WERI-Rb-1 (cell line): Measurements from ENCODE around the gene BPIFB3.
"Not testable (repeated sequence)": the region's sequence is repeated elsewhere in the genome, so short reads cannot be mapped to it uniquely, and the experiment has no call there.

Source experiments
- DNase-seq: peaks from one replicate; pipeline ENCODE4 v3.0.0-alpha.2; 2020
- H3K27ac ChIP-seq: fragments of 250-450 bp; sonication (Bioruptor Pico); 2 replicates; pipeline ENCODE4 v1.5.1; 2020; ENCODE audit warnings: mild to moderate bottlenecking, moderate library complexity
- H3K27me3 ChIP-seq: fragments of 250-450 bp; sonication (Bioruptor Pico); 2 replicates; pipeline ENCODE4 v1.5.1; 2021; ENCODE audit warnings: mild to moderate bottlenecking, low read depth, moderate library complexity; ENCODE audit not compliant: insufficient read depth, severe bottlenecking
- H3K36me3 ChIP-seq: fragments of 250-450 bp; sonication (Bioruptor Pico); 2 replicates; pipeline ENCODE4 v1.5.1; 2020; ENCODE audit warnings: mild to moderate bottlenecking, moderate library complexity
- H3K4me3 ChIP-seq: 2 replicates; pipeline ENCODE4 v1.5.1; 2011; ENCODE audit warnings: low read depth, mild to moderate bottlenecking, control low read depth, low read length
- H3K9me3 ChIP-seq: fragments of 250-450 bp; sonication (Bioruptor Pico); 2 replicates; pipeline ENCODE4 v1.5.1; 2021; ENCODE audit warnings: mild to moderate bottlenecking, moderate library complexity; ENCODE audit not compliant: severe bottlenecking
- CTCF ChIP-seq: IDR thresholded peaks from 2 replicates; pipeline ENCODE4 v1.5.1; 2011; ENCODE audit warnings: low read depth, mild to moderate bottlenecking, control low read depth, inconsistent platforms, low read length

Gene BPIFB3

DNA sequence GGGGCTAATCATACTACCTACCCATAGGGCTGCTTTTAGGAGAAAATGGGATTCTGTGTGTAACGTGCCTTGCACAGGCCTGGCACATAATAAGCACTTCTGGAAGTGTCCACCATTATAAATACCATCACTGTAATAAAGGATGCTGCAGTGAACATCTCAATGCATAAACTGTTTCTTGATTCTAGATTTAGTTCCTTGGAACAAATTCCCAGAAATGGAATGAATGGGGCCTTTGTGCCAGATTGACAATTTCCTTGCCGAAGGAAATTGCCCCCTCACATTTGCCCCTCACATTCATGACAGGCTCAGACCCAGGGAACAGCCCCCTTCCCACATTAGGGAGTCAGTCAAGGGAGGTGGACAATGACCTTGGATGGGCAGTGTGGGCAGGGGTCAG lies 55.0 kb downstream of the BPIFB3 start:
- H3K36me3 ChIP-seq, result no peaks in the 10 kb centered on the region
- H3K9me3 ChIP-seq, result peaks cover 2% of the 10 kb centered on the region
- no peak for DNase-seq
- no peak overlapping the region for H3K27ac ChIP-seq
- no peaks in the 10 kb centered on the region for H3K27me3 ChIP-seq
- no peak overlapping the region for H3K4me3 ChIP-seq
- TF ChIP-seq CTCF, result no peak

DNA sequence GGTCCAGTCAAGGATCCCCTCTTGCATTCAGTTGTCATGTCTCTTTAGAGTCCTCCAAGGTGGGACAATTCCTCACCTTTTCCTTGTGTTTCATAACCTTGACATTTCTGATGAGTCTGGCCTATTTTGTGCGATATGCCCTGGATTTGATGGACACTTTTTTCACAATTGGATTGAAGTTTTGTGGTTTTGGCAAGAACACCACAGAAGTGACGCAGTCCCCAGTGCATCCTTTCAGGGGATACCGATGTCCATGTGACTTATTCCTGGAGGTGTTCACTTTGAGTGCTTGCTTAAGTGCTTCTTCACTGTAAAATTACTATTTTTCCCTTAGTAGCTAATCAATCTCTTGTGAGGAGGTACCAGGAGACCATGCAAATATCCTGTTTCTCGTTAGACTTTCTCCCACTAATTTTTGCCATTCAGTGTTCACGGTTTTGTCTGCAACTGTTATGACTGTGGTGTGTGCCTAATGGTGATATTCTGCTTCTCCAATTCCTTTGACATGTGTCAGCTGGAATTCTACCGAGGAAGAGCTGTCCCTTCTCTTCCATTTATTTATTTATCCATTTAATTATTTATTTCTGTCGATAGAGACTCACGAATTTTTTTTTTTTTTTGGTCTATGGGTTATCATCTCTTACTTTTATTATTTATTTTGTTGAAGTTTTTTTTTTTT lies 56.6 kb downstream of the BPIFB3 start:
- Histone ChIP-seq H3K36me3 (no peaks in the 10 kb centered on the region), H3K9me3 (peaks cover 2% of the 10 kb centered on the region), H3K27me3 (no peaks in the 10 kb centered on the region), H3K27ac (no peak overlapping the region), H3K4me3 (no peak overlapping the region)
- TF ChIP-seq CTCF, result no peak
- no peak for DNase-seq

GRCh38 chr20:33111306-33111705 lies 57.6 kb downstream of the BPIFB3 start:
- H3K27me3 ChIP-seq, result no peaks in the 10 kb centered on the region
- no peak overlapping the region for H3K4me3 ChIP-seq
- no peaks in the 10 kb centered on the region for H3K36me3 ChIP-seq
- TF ChIP-seq CTCF, result no peak
- no peak for DNase-seq
- H3K27ac ChIP-seq, result no peak overlapping the region
- peaks cover 2% of the 10 kb centered on the region for H3K9me3 ChIP-seq

GRCh38 chr20:33112547-33113386 lies 59.1 kb downstream of the BPIFB3 start:
- Histone ChIP-seq H3K27ac (no peak overlapping the region), H3K27me3 (no peaks in the 10 kb centered on the region), H3K36me3 (no peaks in the 10 kb centered on the region), H3K9me3 (peaks cover 2% of the 10 kb centered on the region), H3K4me3 (no peak overlapping the region)
- DNase-seq, result no peak
- no peak for TF ChIP-seq CTCF

DNA sequence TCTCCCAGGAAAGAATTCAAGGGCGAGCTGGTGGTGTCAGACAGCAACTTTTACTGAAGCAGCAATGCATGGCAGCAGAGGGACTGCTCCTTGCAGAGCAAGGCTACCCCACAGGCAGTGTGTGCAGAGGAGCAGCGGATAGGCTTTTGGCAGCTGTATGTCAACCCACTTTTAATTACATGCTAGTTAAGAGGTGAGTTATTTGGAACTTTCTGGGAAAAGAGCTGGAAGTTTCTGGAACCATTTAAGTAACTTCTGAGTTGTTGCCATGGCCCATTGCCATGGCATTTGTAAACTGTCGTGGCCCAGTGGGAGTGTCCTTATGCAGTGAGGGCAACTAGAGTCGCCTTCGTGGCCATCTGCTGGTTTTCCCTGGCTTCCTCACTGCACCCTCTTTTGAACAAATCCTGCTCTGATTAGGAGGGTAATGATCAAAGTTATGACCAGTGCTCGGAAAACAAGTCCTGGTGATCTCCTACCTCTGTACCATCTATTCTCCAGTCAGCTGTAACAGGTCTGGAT lies 59.7 kb downstream of the BPIFB3 start:
- H3K27me3 ChIP-seq, result no peaks in the 10 kb centered on the region
- no peaks in the 10 kb centered on the region for H3K36me3 ChIP-seq
- TF ChIP-seq CTCF, result no peak
- peaks cover 2% of the 10 kb centered on the region for H3K9me3 ChIP-seq
- H3K27ac ChIP-seq, result no peak overlapping the region
- no peak overlapping the region for H3K4me3 ChIP-seq
- DNase-seq, result no peak

DNA sequence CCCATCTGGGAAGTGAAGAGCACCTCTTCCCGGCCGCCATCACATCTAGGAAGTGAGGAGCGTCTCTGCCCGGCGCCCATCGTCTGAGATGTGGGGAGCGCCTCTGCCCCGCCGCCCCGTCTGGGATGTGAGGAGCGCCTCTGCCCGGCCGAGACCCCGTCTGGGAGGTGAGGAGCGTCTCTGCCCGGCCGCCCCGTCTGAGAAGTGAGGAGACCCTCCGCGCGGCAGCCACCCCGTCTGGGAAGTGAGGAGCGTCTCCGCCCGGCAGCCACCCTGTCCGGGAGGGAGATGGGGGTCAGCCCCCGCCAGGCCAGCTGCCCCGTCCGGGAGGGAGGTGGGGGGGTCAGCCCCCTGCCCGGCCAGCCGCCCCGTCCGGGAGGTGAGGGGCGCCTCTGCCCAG lies 61.8 kb downstream of the BPIFB3 start:
- H3K9me3 ChIP-seq, DNase-seq, H3K36me3 ChIP-seq, H3K4me3 ChIP-seq, H3K27me3 ChIP-seq, H3K27ac ChIP-seq: not testable (repeated sequence)
